Progenitor cell of endocrine pancreas (in vitro differentiated cells): ENCODE data around the gene FOXB2. TPM values are rescaled to one million over a fixed set of nuclear protein-coding genes. Genes with fewer than 3 reads are reported as not detected.

ENCODE experiments used
- DNase-seq: peaks from one replicate; pipeline ENCODE4 v3.0.0; 2021; ENCODE audit warnings: low spot score; ENCODE audit not compliant: unreplicated experiment
- H3K27ac Mint-ChIP-seq: 2 replicates; pipeline ENCODE4 v1.8.0; 2021; ENCODE audit warnings: mild to moderate bottlenecking, moderate library complexity, mixed read lengths
- H3K27me3 Mint-ChIP-seq: 2 replicates; pipeline ENCODE4 v1.8.0; 2021; ENCODE audit warnings: mixed read lengths
- H3K36me3 Mint-ChIP-seq: 2 replicates; pipeline ENCODE4 v1.8.0; 2022; ENCODE audit warnings: mixed read lengths; ENCODE audit not compliant: insufficient read depth
- H3K4me1 Mint-ChIP-seq: 2 replicates; pipeline ENCODE4 v1.8.0; 2021; ENCODE audit warnings: low read depth, mixed read lengths
- H3K4me3 Mint-ChIP-seq: 2 replicates; pipeline ENCODE4 v1.8.0; 2021; ENCODE audit warnings: low read depth, mild to moderate bottlenecking, moderate library complexity, mixed read lengths
- H3K9me3 Mint-ChIP-seq: 2 replicates; pipeline ENCODE4 v1.8.0; 2021; ENCODE audit warnings: low read depth, mixed read lengths
- CTCF ChIP-seq: fragments of 200-600 bp; sonication (generic); IDR thresholded peaks from one replicate; pipeline ENCODE4 v1.5.0; 2021; ENCODE audit warnings: antibody characterized with exemption, mild to moderate bottlenecking; ENCODE audit not compliant: unreplicated experiment
- total RNA-seq: library from RNA; stranded (reverse); gene quantifications from 2 replicates; pipeline ENCODE4 v1.2.1, GENCODE V29; 2021

Gene FOXB2
- total RNA-seq, 1 donor from 2014 or later: not detected

- no peaks in the 10 kb centered on the region for H3K36me3 Mint-ChIP-seq
- DNase-seq: no peak
- H3K27me3 Mint-ChIP-seq: peaks cover 33% of the 10 kb centered on the region
- H3K4me1 Mint-ChIP-seq: no peaks in the 10 kb centered on the region
- H3K4me3 Mint-ChIP-seq: no peak overlapping the region
- peak; percentile 52 for TF ChIP-seq CTCF
- no peaks in the 10 kb centered on the region for H3K9me3 Mint-ChIP-seq
- no peak overlapping the region for H3K27ac Mint-ChIP-seq
Measured at GRCh38 chr9:76987594-76988200, 31.8 kb upstream of the FOXB2 start.

- H3K9me3 Mint-ChIP-seq: no peaks in the 10 kb centered on the region
- H3K36me3 Mint-ChIP-seq: no peaks in the 10 kb centered on the region
- H3K27ac Mint-ChIP-seq: no peak overlapping the region
- no peak for TF ChIP-seq CTCF
- H3K27me3 Mint-ChIP-seq: peaks cover 38% of the 10 kb centered on the region
- DNase-seq: no peak
- H3K4me1 Mint-ChIP-seq: no peaks in the 10 kb centered on the region
- H3K4me3 Mint-ChIP-seq: no peak overlapping the region
Measured at GRCh38 chr9:76988941-76989340, 30.5 kb upstream of the FOXB2 start.

- no peak for TF ChIP-seq CTCF
- DNase-seq: no peak
- no peak overlapping the region for H3K27ac Mint-ChIP-seq
- H3K9me3 Mint-ChIP-seq: no peaks in the 10 kb centered on the region
- no peak overlapping the region for H3K4me3 Mint-ChIP-seq
- H3K27me3 Mint-ChIP-seq: peaks cover 38% of the 10 kb centered on the region
- no peaks in the 10 kb centered on the region for H3K36me3 Mint-ChIP-seq
- H3K4me1 Mint-ChIP-seq: no peaks in the 10 kb centered on the region
Measured at GRCh38 chr9:76989501-76989900, 30.0 kb upstream of the FOXB2 start.

- DNase-seq: no peak
- H3K4me3 Mint-ChIP-seq: no peak overlapping the region
- peak; percentile 72 for TF ChIP-seq CTCF
- no peaks in the 10 kb centered on the region for H3K4me1 Mint-ChIP-seq
- no peaks in the 10 kb centered on the region for H3K9me3 Mint-ChIP-seq
- H3K36me3 Mint-ChIP-seq: no peaks in the 10 kb centered on the region
- peaks cover 36% of the 10 kb centered on the region for H3K27me3 Mint-ChIP-seq
- no peak overlapping the region for H3K27ac Mint-ChIP-seq
Measured at GRCh38 chr9:76996700-76997099, 22.8 kb upstream of the FOXB2 start.

GRCh38 chr9:76999261-76999660 lies 20.2 kb upstream of the FOXB2 start:
- TF ChIP-seq CTCF: no peak
- no peaks in the 10 kb centered on the region for H3K4me1 Mint-ChIP-seq
- no peaks in the 10 kb centered on the region for H3K9me3 Mint-ChIP-seq

More at GRCh38 chr9:76999261-76999660, 20.2 kb upstream of the FOXB2 start:
- H3K27ac Mint-ChIP-seq: no peak overlapping the region
- no peaks in the 10 kb centered on the region for H3K36me3 Mint-ChIP-seq
- peaks cover 49% of the 10 kb centered on the region for H3K27me3 Mint-ChIP-seq
- H3K4me3 Mint-ChIP-seq: no peak overlapping the region
- DNase-seq: no peak
